Astrocyte of the spinal cord (primary cell): ENCODE results near the gene SLC7A1.

Experiments used
- DNase-seq: peaks from one replicate; pipeline ENCODE4 v3.0.0; 2011; ENCODE audit warnings: low read depth, low spot score
- H3K4me3 ChIP-seq: 2 replicates; pipeline ENCODE4 v1.5.1; 2011; ENCODE audit warnings: low read depth, mild to moderate bottlenecking, low read length, moderate library complexity
- CTCF ChIP-seq: IDR thresholded peaks from 2 replicates; pipeline ENCODE4 v1.5.1; 2012; ENCODE audit warnings: low read depth, mild to moderate bottlenecking, low read length, inconsistent platforms
- in situ Hi-C: cut with HindIII; loops from 2 replicates; pipeline ENCODE4 v1.10.0; 2017; ENCODE audit warnings: low sequenced_read_pairs

SLC7A1 gene

GRCh38 chr13:29519921-29520320 lies 75.6 kb downstream of the SLC7A1 start:
- TF ChIP-seq CTCF, result no peak

GRCh38 chr13:29516880-29517279 lies 78.6 kb downstream of the SLC7A1 start:
- in situ Hi-C loops, result no loop called here
- no peak for DNase-seq
- H3K4me3 ChIP-seq, result no peak overlapping the region
- no peak for TF ChIP-seq CTCF

More at GRCh38 chr13:29519921-29520320, 75.6 kb downstream of the SLC7A1 start:
- DNase-seq, result no peak
- no peak overlapping the region for H3K4me3 ChIP-seq
- in situ Hi-C loops, result no loop called here

GRCh38 chr13:29516012-29516411 lies 79.5 kb downstream of the SLC7A1 start:
- in situ Hi-C loops, result no loop called here
- TF ChIP-seq CTCF, result no peak
- DNase-seq, result no peak
- H3K4me3 ChIP-seq, result no peak overlapping the region

GRCh38 chr13:29515372-29515771 lies 80.1 kb downstream of the SLC7A1 start:
- no peak for TF ChIP-seq CTCF
- no peak for DNase-seq
- no peak overlapping the region for H3K4me3 ChIP-seq
- in situ Hi-C loops, result no loop called here

- DNase-seq, result no peak
- no peak for TF ChIP-seq CTCF
- H3K4me3 ChIP-seq, result no peak overlapping the region
- in situ Hi-C loops, result no loop called here
Observed at GRCh38 chr13:29514720-29515310, 80.7 kb downstream of the SLC7A1 start.

- H3K4me3 ChIP-seq, result no peak overlapping the region
- in situ Hi-C loops, result no loop called here
- DNase-seq, result no peak
- no peak for TF ChIP-seq CTCF
Observed at GRCh38 chr13:29513981-29514719, 81.3 kb downstream of the SLC7A1 start.
